Esophagus squamous epithelium (tissue), 5 donors: ENCODE data around the gene ALMS1. TPM values are rescaled to one million over a fixed set of nuclear protein-coding genes. Genes with fewer than 3 reads are reported as not detected.

Experiments
- DNase-seq: peaks from one replicate; lab custom pipeline; 2025; lab: John Stamatoyannopoulos, UW
- H3K27ac ChIP-seq, 4 donors: fragments of 200-600 bp; sonication (generic); one replicate each; pipeline ENCODE4 v1.5.1; 2016 to 2019; ENCODE audit warnings: mild to moderate bottlenecking in 1 of 4
- H3K27me3 ChIP-seq, 4 donors: fragments of 200-600 bp; sonication (generic); 1 replicate in 3 of 4; 2 replicates in 1 of 4; pipeline versions ENCODE4 v1.5.1 to v1.6.0; 2017 to 2021; ENCODE audit warnings: antibody characterized with exemption in 1 of 4
- H3K36me3 ChIP-seq, 3 donors: fragments of 200-600 bp; sonication (generic); one replicate each; pipeline ENCODE4 v1.5.1; 2016 to 2019
- H3K4me1 ChIP-seq, 3 donors: fragments of 200-600 bp; sonication (generic); one replicate each; pipeline ENCODE4 v1.5.1; 2017 to 2019
- H3K4me3 ChIP-seq, 4 donors: fragments of 200-600 bp; sonication (generic); 1 replicate in 3 of 4; 2 replicates in 1 of 4; pipeline ENCODE4 v1.5.1; 2016 to 2019; ENCODE audit warnings: mild to moderate bottlenecking in 2 of 4, moderate library complexity in 1 of 4
- H3K9me3 ChIP-seq, 3 donors: fragments of 200-600 bp; sonication (generic); one replicate each; pipeline ENCODE4 v1.5.1; 2016 to 2019
- POLR2A ChIP-seq, 4 donors: fragments of 450-650 bp; IDR thresholded peaks; one replicate each; pipeline ENCODE4 v1.6.1; 2017; ENCODE audit warnings: antibody characterized with exemption in 4 of 4, mild to moderate bottlenecking in 4 of 4, moderate library complexity in 3 of 4
- WGBS, 2 donors: methylation state at CpG; one replicate each; pipeline ENCODE4 v1.1.5; 2018; 5-methylcytosine and 5-hydroxymethylcytosine counted together
- intact Hi-C: fragments of 100-400 bp; cut with DNase I; formaldehyde crosslinking; loops from one replicate; pipeline ENCODE4 v1.15.0; 2022
- total RNA-seq, 4 donors: library from RNA; depleted of rRNA; stranded (reverse); fragments of >200 nt; gene quantifications; one replicate each; pipeline ENCODE4 v1.1.0, GENCODE V29; 2016
- TF ChIP-seq, protein P1 (sequence below), 6 experiments: fragments of 450-650 bp in 4 of 6; fragments of 200-600 bp in 2 of 6; sonication (generic) in 2 of 6; IDR thresholded peaks; one replicate each; pipeline ENCODE4 v1.5.1; 2016 to 2019; ENCODE audit warnings: antibody characterized with exemption in 6 of 6, mild to moderate bottlenecking in 4 of 6, moderate library complexity in 4 of 6
- donor health status: DM: yes; HTN: yes; CAD: no.

Gene ALMS1
- total RNA-seq, 4 donors from 2014 or later, result 8.4 to 21.4 (median 9.5) TPM

GRCh38 chr2:73370348-73370747, 15.3 kb upstream of the ALMS1 start:
- Histone ChIP-seq H3K9me3 (no peaks in the 10 kb centered on the region), H3K27me3 (peaks cover 0 to 43% (median 0%) of the 10 kb centered on the region in 4 donors), H3K4me3 (no peak overlapping the region), H3K4me1 (no peaks in the 10 kb centered on the region), H3K27ac (no peak overlapping the region), H3K36me3 (no peaks in the 10 kb centered on the region)
- TF ChIP-seq POLR2A (IDR thresholded peaks at IDR 0.05), result no peak
- TF ChIP-seq, protein P1, sequence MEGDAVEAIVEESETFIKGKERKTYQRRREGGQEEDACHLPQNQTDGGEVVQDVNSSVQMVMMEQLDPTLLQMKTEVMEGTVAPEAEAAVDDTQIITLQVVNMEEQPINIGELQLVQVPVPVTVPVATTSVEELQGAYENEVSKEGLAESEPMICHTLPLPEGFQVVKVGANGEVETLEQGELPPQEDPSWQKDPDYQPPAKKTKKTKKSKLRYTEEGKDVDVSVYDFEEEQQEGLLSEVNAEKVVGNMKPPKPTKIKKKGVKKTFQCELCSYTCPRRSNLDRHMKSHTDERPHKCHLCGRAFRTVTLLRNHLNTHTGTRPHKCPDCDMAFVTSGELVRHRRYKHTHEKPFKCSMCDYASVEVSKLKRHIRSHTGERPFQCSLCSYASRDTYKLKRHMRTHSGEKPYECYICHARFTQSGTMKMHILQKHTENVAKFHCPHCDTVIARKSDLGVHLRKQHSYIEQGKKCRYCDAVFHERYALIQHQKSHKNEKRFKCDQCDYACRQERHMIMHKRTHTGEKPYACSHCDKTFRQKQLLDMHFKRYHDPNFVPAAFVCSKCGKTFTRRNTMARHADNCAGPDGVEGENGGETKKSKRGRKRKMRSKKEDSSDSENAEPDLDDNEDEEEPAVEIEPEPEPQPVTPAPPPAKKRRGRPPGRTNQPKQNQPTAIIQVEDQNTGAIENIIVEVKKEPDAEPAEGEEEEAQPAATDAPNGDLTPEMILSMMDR (IDR thresholded peaks at IDR 0.05), result no peak
- no peak for DNase-seq
- intact Hi-C loops, result no loop called here
- 38 to 75% methylated on average over 1 to 2 of the region's 3 CpGs for WGBS, 2 donors

DNA sequence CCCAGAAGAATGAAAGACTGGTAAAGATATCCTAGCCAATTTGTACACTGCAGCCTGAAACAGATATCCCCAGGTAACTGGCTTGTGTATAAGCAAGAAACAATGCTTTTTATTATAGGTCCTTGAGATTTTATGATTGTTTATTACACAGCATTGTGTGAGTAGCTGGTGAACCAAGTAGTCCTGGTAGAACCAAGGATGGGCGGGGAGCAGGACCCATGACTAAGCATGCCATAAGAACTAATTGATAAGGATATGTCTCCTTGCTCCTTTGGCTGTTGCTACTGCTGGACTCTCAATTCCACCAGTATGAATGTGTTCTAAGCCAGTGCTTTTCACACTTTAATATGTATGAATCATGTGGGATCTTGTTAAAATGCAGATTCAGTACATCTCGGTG, 12.3 kb upstream of the ALMS1 start:
- TF ChIP-seq POLR2A (IDR thresholded peaks at IDR 0.05), result no peak
- TF ChIP-seq, protein P1 (IDR thresholded peaks at IDR 0.05), result no peak
- Histone ChIP-seq H3K27ac (no peak overlapping the region), H3K9me3 (no peaks in the 10 kb centered on the region), H3K4me3 (no peak overlapping the region), H3K27me3 (peaks cover 0 to 55% (median 0%) of the 10 kb centered on the region in 4 donors), H3K4me1 (no peaks in the 10 kb centered on the region), H3K36me3 (no peaks in the 10 kb centered on the region)
- DNase-seq, result no peak
- WGBS, 2 donors, result 71 to 74% methylated on average over 1 to 2 of the region's 2 CpGs
- intact Hi-C loops, result no loop called here

GRCh38 chr2:73374269-73374668, 11.4 kb upstream of the ALMS1 start:
- H3K27me3 ChIP-seq, result peaks cover 0 to 61% (median 0%) of the 10 kb centered on the region in 4 donors
- 72 to 79% methylated on average over 1 of the region's 1 CpG for WGBS, 2 donors
- TF ChIP-seq, protein P1 (IDR thresholded peaks at IDR 0.05), result no peak
- no peak for TF ChIP-seq POLR2A (IDR thresholded peaks at IDR 0.05)
- intact Hi-C loops, result no loop called here
- H3K27ac ChIP-seq, result no peak overlapping the region
- H3K36me3 ChIP-seq, result no peaks in the 10 kb centered on the region
- no peaks in the 10 kb centered on the region for H3K4me1 ChIP-seq
- H3K4me3 ChIP-seq, result no peak overlapping the region
- no peak for DNase-seq
- no peaks in the 10 kb centered on the region for H3K9me3 ChIP-seq

GRCh38 chr2:73376681-73377080, 9.0 kb upstream of the ALMS1 start:
- 60 to 90% methylated on average over 2 of the region's 2 CpGs for WGBS, 2 donors

DNA sequence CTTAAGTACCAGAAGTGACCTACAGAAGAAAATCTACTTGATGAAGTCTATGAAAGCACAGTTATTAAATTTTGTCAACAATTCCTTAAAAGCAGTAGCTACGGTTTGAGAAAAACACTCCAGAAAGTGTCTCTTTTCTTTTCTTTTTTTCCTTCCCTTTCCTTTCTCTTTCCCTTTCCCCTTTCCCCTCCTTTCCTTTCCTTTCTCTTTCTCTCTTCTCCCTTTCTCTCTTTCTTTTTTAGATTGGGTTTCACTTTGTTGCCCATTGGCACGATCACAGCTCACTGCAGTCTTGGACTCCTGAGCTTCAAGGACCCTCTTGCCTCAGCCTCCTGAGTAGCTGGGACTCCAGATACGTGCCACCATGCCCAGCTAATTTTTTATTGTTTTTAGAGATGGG, 2.6 kb upstream of the ALMS1 start:
- intact Hi-C loops, result no loop called here
- Histone ChIP-seq H3K4me3 (no peak overlapping the region), H3K27ac (no peak overlapping the region), H3K4me1 (peaks cover 0 to 23% (median 11%) of the 10 kb centered on the region in 3 donors), H3K9me3 (no peaks in the 10 kb centered on the region), H3K27me3 (peaks cover 0 to 22% (median 0%) of the 10 kb centered on the region in 4 donors), H3K36me3 (no peaks in the 10 kb centered on the region)
- 58 to 60% methylated on average over 3 of the region's 3 CpGs for WGBS, 2 donors
- TF ChIP-seq, protein P1 (IDR thresholded peaks at IDR 0.05), result no peak
- no peak for TF ChIP-seq POLR2A (IDR thresholded peaks at IDR 0.05)
- DNase-seq, result no peak

More at GRCh38 chr2:73376681-73377080, 9.0 kb upstream of the ALMS1 start:
- H3K4me3 ChIP-seq, result no peak overlapping the region
- DNase-seq, result no peak
- no peaks in the 10 kb centered on the region for H3K4me1 ChIP-seq
- H3K9me3 ChIP-seq, result no peaks in the 10 kb centered on the region
- H3K36me3 ChIP-seq, result no peaks in the 10 kb centered on the region
- H3K27ac ChIP-seq, result no peak overlapping the region
- intact Hi-C loops, result no loop called here
- H3K27me3 ChIP-seq, result peaks cover 0 to 54% (median 0%) of the 10 kb centered on the region in 4 donors
- no peak for TF ChIP-seq POLR2A (IDR thresholded peaks at IDR 0.05)
- TF ChIP-seq, protein P1 (IDR thresholded peaks at IDR 0.05), result no peak
